Measurements from ENCODE around the gene GALR2. TPM values are rescaled to one million over a fixed set of nuclear protein-coding genes. Genes with fewer than 3 reads are reported as not detected.

Gene GALR2
- total RNA-seq, 6 experiments from 2014 or later, result 0.18 TPM; not detected in 5

DNA sequence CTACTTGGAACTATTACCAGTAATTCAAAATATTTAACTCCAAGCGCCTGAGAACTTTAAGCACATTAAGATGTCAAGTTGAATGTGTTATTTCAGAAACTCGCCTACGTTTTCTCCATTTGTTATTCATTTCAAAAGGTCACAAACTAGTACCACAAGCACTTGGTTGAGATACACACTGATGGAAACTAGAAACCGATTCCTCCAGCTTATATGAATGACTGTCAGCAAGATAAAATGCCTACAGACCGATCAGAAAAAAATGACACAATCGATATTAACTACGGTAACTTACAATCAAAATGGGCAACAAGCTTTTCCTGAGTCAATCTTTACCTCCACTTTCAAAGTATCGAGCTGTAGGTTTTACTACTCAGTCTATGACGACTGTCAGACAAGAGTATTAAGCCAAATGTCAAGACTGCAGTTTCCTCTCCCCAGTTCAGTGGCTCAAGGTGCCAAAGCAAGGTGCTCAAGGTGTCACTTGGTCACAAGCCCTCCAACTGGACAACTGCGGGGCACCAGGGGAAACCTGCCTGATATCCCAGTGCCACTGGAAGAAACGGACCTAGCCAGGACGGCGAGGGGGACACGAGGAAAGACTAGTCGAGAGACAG lies 2.9 kb upstream of the GALR2 start:
- peak in 1 of 3 donors; percentile 50 for DNase-seq
- intact Hi-C loops (cut with DNase I), result no loop called here
- no peaks in the 10 kb centered on the region for H3K9me3 ChIP-seq
- ATAC-seq, result peak in 2 of 4 donors; percentile 2 to 7
- peaks cover 0 to 12% (median 0%) of the 10 kb centered on the region in 4 donors for H3K4me1 ChIP-seq
- peak overlapping the region; percentile 59 to 83 (median 77) for H3K4me3 ChIP-seq
- peaks cover 0 to 25% (median 9%) of the 10 kb centered on the region in 4 donors for H3K36me3 ChIP-seq
- H3K27ac ChIP-seq, result peak overlapping the region; percentile 26 to 49 (median 47)
- WGBS (ENCODE audit: insufficient coverage, low coverage, low lambda C conversion rate, missing lambda C conversion rate), result 7% methylated on average over 15 of the region's 15 CpGs
- H3K27me3 ChIP-seq, result peaks cover 20 to 25% of the 10 kb centered on the region in 2 donors
- no peak for TF ChIP-seq POLR2A (IDR thresholded peaks at IDR 0.05)
- no peak for TF ChIP-seq CTCF (IDR thresholded peaks at IDR 0.05)

DNA sequence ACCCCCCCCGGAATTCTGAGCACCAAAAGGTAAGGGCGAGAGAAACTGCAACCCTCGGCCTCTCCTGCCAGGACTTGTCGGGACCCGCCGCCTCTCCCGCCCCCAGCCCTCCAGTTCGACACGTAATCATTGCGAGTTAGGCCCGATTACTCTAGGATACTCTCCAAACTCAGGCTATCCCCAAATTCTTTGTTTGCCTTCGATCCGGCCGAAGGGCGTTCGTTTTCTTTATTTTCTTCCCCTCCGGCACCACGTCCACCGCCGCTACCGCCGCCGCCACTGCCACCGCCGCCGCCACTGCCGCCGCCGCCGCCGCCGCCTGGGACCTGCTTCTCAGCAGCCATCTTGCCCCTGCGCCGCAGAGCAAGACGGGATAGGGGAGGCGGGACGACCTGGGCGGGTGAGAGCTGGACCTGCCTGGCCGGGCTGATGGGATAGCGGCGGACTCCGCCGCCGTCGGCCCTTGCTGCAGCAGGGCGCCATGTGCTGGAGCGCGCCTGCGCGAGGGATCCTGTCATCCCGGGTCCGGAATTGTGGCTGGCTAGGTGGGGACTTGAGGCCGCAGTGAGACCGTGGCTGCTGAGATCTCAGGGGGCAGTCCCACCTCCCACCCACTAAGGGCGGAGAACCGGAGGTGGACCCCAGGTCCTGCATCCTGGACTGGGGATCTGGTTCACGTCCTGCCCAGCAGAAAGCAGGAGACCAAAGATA lies 2.3 kb upstream of the GALR2 start, which contains the start of gene SRP68:
TSS of gene SRP68 (minus strand) at position 370 of the 711 bp plus-strand sequence. CDS start at position 344, 26 bp downstream.
- TF ChIP-seq POLR2A (IDR thresholded peaks at IDR 0.05) (peak; percentile 75), CTCF (IDR thresholded peaks at IDR 0.05) (no peak)
- WGBS (ENCODE audit: insufficient coverage, low coverage, low lambda C conversion rate, missing lambda C conversion rate), result 2% methylated on average over 23 of the region's 57 CpGs
- DNase-seq, result peak; percentile 94 to 97 (median 96)
- H3K27me3 ChIP-seq, result peaks cover 20 to 25% of the 10 kb centered on the region in 2 donors
- H3K4me1 ChIP-seq, result peaks cover 0 to 12% (median 0%) of the 10 kb centered on the region in 4 donors
- intact Hi-C loops (cut with DNase I), result no loop called here
- H3K36me3 ChIP-seq, result peaks cover 0 to 18% (median 7%) of the 10 kb centered on the region in 4 donors
- peak within 1 kb of the TSS; percentile 59 to 83 (median 77) for H3K4me3 ChIP-seq
- H3K27ac ChIP-seq, result peak within 1 kb of the TSS; percentile 26 to 49 (median 47)
- H3K9me3 ChIP-seq, result no peaks in the 10 kb centered on the region
- peak; percentile 98 to 100 (median 99) for ATAC-seq

GRCh38 chr17:76075364-76076145 lies 974 bp downstream of the GALR2 start:
- TF ChIP-seq CTCF (IDR thresholded peaks at IDR 0.05) (no peak), POLR2A (IDR thresholded peaks at IDR 0.05) (no peak)
- DNase-seq (no peak), ATAC-seq (no peak)
- Histone ChIP-seq H3K27ac (no peak overlapping the region), H3K36me3 (no peaks in the 10 kb centered on the region), H3K9me3 (no peaks in the 10 kb centered on the region), H3K27me3 (peaks cover 20 to 25% of the 10 kb centered on the region in 2 donors), H3K4me3 (no peak overlapping the region), H3K4me1 (peaks cover 0 to 8% (median 0%) of the 10 kb centered on the region in 4 donors)
- intact Hi-C loops (cut with DNase I), result no loop called here
- 4% methylated on average over 22 of the region's 48 CpGs for WGBS (ENCODE audit: insufficient coverage, low coverage, low lambda C conversion rate, missing lambda C conversion rate)

GRCh38 chr17:76076146-76076764 lies 1.7 kb downstream of the GALR2 start:
- Histone ChIP-seq H3K9me3 (no peaks in the 10 kb centered on the region), H3K36me3 (no peaks in the 10 kb centered on the region), H3K27me3 (peaks cover 20 to 25% of the 10 kb centered on the region in 2 donors), H3K27ac (no peak overlapping the region), H3K4me1 (peaks cover 0 to 2% (median 0%) of the 10 kb centered on the region in 4 donors), H3K4me3 (no peak overlapping the region)
- intact Hi-C loops (cut with DNase I), result no loop called here
- WGBS (ENCODE audit: insufficient coverage, low coverage, low lambda C conversion rate, missing lambda C conversion rate), result 17% methylated on average over 2 of the region's 41 CpGs
- DNase-seq (no peak), ATAC-seq (no peak)
- TF ChIP-seq CTCF (IDR thresholded peaks at IDR 0.05) (no peak), POLR2A (IDR thresholded peaks at IDR 0.05) (no peak)

Measured in right lobe of liver (tissue), 6 donors.